ENCODE measurements around the gene SMO.

The SMO gene

DNA sequence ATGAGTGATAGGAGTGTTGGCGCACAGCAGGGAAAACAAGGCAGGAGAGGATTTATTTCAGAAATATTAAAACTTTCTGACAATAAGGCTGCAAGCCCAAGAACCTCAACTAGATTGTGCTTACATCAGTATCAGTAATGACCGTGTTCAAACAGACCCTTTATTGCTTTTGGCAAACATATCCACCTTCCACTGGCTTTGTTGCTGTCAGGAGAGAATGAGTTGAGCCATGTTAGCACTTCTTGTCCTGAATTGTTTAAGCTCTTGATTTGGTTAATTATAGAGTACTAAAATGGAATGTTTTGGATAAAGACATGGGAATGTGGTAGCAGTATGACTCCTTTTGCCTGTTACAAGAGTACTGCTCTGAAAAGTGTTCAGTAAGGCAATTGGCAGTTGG, 40.2 kb downstream of the SMO start:
- Histone ChIP-seq H3K4me3 (ENCODE audit: low read depth, low read length) (no peak overlapping the region), H3K27ac (no peak overlapping the region), H3K36me3 (replicated peaks) (no peaks in the 10 kb centered on the region), H3K27me3 (replicated peaks) (no peaks in the 10 kb centered on the region)
- TF ChIP-seq, protein P1, sequence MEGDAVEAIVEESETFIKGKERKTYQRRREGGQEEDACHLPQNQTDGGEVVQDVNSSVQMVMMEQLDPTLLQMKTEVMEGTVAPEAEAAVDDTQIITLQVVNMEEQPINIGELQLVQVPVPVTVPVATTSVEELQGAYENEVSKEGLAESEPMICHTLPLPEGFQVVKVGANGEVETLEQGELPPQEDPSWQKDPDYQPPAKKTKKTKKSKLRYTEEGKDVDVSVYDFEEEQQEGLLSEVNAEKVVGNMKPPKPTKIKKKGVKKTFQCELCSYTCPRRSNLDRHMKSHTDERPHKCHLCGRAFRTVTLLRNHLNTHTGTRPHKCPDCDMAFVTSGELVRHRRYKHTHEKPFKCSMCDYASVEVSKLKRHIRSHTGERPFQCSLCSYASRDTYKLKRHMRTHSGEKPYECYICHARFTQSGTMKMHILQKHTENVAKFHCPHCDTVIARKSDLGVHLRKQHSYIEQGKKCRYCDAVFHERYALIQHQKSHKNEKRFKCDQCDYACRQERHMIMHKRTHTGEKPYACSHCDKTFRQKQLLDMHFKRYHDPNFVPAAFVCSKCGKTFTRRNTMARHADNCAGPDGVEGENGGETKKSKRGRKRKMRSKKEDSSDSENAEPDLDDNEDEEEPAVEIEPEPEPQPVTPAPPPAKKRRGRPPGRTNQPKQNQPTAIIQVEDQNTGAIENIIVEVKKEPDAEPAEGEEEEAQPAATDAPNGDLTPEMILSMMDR (IDR thresholded peaks at IDR 0.05; ENCODE audit: low read depth, low read length, missing control alignments): no peak
- DNase-seq: no peak
- in situ Hi-C loops (cut with HindIII; ENCODE audit: low pct_ligation_motif_present, low sequenced_read_pairs): no loop called here

DNA sequence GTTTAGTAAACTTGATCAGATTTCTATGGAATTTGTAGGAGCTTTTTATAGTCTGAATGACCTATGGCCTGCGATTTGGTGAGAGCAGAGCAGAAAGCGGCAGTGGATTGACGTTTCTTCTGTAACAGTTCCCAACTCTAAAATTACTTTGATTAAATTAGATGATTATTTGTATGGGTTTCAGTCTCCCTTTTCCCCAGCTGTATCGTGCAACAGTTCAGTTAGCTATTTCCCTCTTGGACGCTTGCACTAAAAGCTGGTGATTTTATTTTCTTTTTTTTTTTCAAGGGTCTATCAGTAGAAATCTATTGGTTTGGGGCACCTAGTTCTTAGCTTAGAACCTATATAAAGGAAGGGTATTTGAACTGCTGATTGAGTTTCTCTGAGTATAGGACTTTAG, 43.2 kb downstream of the SMO start:
- no peaks in the 10 kb centered on the region for H3K36me3 ChIP-seq (replicated peaks)
- no peak for DNase-seq
- TF ChIP-seq, protein P1 (IDR thresholded peaks at IDR 0.05; ENCODE audit: low read depth, low read length, missing control alignments): no peak
- no peak overlapping the region for H3K27ac ChIP-seq
- in situ Hi-C loops (cut with HindIII; ENCODE audit: low pct_ligation_motif_present, low sequenced_read_pairs): no loop called here
- H3K4me3 ChIP-seq (ENCODE audit: low read depth, low read length): no peak overlapping the region
- no peaks in the 10 kb centered on the region for H3K27me3 ChIP-seq (replicated peaks)

DNA sequence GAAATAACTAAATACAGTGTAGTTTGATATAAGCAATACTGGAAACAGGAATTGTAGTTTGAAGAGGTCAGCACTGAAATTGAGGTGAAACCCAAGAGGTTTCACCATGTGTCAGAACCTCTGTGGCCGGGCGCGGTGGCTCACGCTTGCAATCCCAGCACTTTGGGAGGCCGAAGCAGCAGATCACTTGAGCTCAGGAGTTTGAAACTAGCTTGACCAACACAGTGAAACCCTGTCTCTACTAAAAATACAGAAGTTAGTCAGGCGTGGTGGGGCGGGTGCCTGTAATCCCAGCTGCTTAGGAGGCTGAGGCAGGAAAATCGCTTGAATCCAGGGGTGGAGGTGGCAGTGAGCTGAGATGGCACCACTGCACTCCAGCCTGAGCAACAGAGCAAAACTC, 50.1 kb downstream of the SMO start:
- H3K27ac ChIP-seq: no peak overlapping the region
- in situ Hi-C loops (cut with HindIII; ENCODE audit: low pct_ligation_motif_present, low sequenced_read_pairs): no loop called here

DNA sequence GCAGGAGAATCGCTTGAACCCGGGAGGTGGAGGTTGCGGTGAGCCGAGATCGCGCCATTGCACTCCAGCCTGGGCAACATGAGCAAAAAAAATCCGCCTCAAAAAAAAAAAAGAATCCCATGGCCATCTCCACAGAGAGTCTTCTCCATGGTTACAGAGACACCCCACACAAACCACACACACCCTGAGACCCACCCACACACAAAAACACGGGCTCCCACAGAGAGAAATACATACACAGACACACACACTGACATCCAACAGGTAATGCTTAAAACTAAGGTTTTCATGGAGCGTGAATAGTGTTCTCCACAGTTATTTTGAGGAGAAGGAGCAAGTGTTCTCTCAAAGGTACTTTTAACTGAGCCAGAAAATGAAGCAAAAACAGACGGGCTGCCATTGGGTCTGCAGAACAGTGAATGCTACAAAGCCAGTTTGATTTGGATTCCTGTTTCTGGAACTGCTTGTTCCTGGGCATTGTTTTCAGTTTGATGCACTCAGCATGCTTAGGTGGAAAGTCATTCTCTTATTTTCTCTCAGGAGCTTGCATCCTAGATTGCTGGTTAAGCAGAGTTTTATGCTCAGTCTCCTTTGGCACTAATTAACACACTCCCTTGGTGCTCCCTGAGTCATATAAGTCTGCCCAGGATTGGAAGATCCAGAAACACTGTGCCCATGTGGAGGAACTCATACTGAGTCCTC, 51.8 kb downstream of the SMO start:
- in situ Hi-C loops (cut with HindIII; ENCODE audit: low pct_ligation_motif_present, low sequenced_read_pairs): no loop called here
- Histone ChIP-seq H3K36me3 (replicated peaks) (no peaks in the 10 kb centered on the region), H3K27me3 (replicated peaks) (no peaks in the 10 kb centered on the region), H3K4me3 (ENCODE audit: low read depth, low read length) (no peak overlapping the region), H3K27ac (no peak overlapping the region)
- TF ChIP-seq, protein P1 (IDR thresholded peaks at IDR 0.05; ENCODE audit: low read depth, low read length, missing control alignments): no peak
- DNase-seq: no peak

More for the DNA sequence above, 50.1 kb downstream of the SMO start:
- H3K36me3 ChIP-seq (replicated peaks): no peaks in the 10 kb centered on the region
- TF ChIP-seq, protein P1 (IDR thresholded peaks at IDR 0.05; ENCODE audit: low read depth, low read length, missing control alignments): no peak
- no peak for DNase-seq
- H3K4me3 ChIP-seq (ENCODE audit: low read depth, low read length): no peak overlapping the region
- no peaks in the 10 kb centered on the region for H3K27me3 ChIP-seq (replicated peaks)

DNA sequence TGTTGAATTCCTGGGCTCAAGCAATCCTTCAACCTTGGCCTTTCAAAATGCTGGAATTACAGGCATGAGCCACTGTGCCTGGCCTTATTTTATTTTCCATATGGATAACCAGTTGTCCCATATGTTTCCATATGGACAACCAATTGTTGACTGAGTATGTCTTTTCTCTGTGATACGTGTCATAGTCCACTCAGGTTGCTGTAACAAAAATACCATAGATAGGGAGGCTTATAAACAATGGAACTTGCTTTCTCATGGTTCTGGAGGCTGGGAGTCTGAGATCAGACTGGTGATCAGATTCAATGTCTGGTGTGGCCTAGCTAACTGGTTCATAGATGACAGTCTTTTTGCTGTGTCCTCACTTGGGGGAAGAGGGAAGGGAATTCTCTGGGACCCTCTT, 55.8 kb downstream of the SMO start:
- Histone ChIP-seq H3K4me3 (ENCODE audit: low read depth, low read length) (no peak overlapping the region), H3K27ac (no peak overlapping the region), H3K36me3 (replicated peaks) (no peaks in the 10 kb centered on the region), H3K27me3 (replicated peaks) (no peaks in the 10 kb centered on the region)
- TF ChIP-seq, protein P1 (IDR thresholded peaks at IDR 0.05; ENCODE audit: low read depth, low read length, missing control alignments): no peak
- no peak for DNase-seq
- in situ Hi-C loops (cut with HindIII; ENCODE audit: low pct_ligation_motif_present, low sequenced_read_pairs): no loop called here

DNA sequence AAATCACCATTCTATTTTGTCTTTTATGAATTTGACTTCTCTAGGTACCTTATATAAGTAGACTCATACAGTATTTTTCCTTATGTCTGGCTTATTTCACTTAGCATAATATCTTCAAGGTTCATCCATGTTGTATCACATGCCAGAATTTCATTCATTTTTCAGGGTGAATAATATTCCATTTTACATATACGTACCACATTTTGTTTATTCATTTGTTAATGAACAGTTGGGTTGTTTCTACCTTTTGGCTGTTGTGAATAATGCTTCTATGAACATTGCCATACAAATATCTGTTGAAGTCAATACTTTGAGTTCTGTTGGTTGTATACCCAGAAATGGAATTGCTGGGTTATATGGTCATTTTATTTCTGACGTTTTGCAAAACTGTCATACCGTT, 57.1 kb downstream of the SMO start:
- TF ChIP-seq, protein P1 (IDR thresholded peaks at IDR 0.05; ENCODE audit: low read depth, low read length, missing control alignments): no peak
- no peak overlapping the region for H3K27ac ChIP-seq
- DNase-seq: no peak
- H3K36me3 ChIP-seq (replicated peaks): no peaks in the 10 kb centered on the region
- in situ Hi-C loops (cut with HindIII; ENCODE audit: low pct_ligation_motif_present, low sequenced_read_pairs): no loop called here
- H3K4me3 ChIP-seq (ENCODE audit: low read depth, low read length): no peak overlapping the region
- no peaks in the 10 kb centered on the region for H3K27me3 ChIP-seq (replicated peaks)

Data from brain microvascular endothelial cell (primary cell).